ENCODE data around the gene HBE1. TPM values are rescaled to one million over a fixed set of nuclear protein-coding genes. Genes with fewer than 3 reads are reported as not detected.
"Not testable (repeated sequence)": the region's sequence is repeated elsewhere in the genome, so short reads cannot be mapped to it uniquely, and the experiment has no call there.

Gene HBE1
- not detected for total RNA-seq

DNA sequence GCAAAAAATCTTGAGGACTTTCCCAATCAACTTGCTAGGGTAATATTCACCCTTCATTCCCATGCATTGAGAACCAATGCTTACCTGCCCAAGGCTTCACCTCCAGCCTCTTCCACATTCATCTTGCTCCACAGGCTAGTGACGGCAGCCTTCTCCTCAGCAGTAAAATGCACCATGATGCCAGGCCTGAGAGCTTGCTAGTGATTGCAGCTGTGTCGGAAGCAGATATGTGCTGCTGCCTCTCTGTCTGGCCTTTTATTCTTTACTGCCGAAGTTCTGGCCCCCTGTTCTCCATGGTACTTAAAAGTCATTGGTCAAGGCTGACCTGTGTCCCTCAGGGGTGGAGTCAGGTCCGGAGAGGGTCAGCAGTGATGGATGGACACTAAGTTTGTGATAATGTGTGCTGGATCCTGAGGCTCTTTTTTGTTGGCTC is at the start of gene HBE1:
Gene HBE1 (minus strand): TSS at position 231 of the 433 bp plus-strand sequence. CDS start 55 bp downstream, at position 176.
- Mint-ChIP-seq H3K27me3 (peaks cover 5% of the 10 kb centered on the region), H3K4me1 (no peaks in the 10 kb centered on the region), H3K27ac (no peak within 1 kb of the TSS), H3K4me3 (no peak within 1 kb of the TSS), H3K9me3 (ENCODE audit: low read depth) (no peaks in the 10 kb centered on the region), H3K36me3 (ENCODE audit: low read depth) (no peaks in the 10 kb centered on the region)
- intact Hi-C loops (cut with DNase I, micrococcal nuclease) = no loop called here
- ATAC-seq (no peak), DNase-seq (no peak)
- ChIA-PET CTCF (no interaction called here), POLR2A (no interaction called here)

DNA sequence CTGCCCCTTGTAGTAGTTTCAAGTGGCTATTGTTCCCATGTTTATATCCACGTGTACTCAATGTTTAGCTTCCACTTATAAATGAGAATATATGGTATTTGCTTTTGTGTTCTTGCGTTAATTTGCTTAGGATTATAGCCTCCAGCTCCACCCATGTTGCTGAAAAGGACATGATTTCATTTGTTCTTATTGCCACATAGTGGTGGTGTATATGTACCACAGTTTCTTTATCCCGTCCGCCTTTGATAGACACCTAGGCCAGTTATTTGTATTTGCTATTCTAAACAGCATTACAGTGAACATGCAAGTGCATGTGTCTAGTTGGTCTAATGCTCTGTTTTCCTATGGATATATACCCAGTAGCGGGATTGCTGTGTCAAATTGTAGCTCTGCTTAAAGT is 47.5 kb upstream of the HBE1 start:
- peaks cover 1% of the 10 kb centered on the region for H3K9me3 Mint-ChIP-seq (ENCODE audit: low read depth)
- H3K27ac Mint-ChIP-seq = no peak overlapping the region
- ChIA-PET CTCF (no interaction called here), POLR2A (interaction anchor here (0.6 kb wide), 1 partner anchor 119 kb away, joined by 5 read pairs; no protein-coding TSS in a partner anchor)
- ATAC-seq (no peak), DNase-seq (no peak)
- no peaks in the 10 kb centered on the region for H3K4me1 Mint-ChIP-seq
- H3K27me3 Mint-ChIP-seq = peaks cover 2% of the 10 kb centered on the region
- intact Hi-C loops (cut with DNase I, micrococcal nuclease) = no loop called here
- no peak overlapping the region for H3K4me3 Mint-ChIP-seq
- no peaks in the 10 kb centered on the region for H3K36me3 Mint-ChIP-seq (ENCODE audit: low read depth)

DNA sequence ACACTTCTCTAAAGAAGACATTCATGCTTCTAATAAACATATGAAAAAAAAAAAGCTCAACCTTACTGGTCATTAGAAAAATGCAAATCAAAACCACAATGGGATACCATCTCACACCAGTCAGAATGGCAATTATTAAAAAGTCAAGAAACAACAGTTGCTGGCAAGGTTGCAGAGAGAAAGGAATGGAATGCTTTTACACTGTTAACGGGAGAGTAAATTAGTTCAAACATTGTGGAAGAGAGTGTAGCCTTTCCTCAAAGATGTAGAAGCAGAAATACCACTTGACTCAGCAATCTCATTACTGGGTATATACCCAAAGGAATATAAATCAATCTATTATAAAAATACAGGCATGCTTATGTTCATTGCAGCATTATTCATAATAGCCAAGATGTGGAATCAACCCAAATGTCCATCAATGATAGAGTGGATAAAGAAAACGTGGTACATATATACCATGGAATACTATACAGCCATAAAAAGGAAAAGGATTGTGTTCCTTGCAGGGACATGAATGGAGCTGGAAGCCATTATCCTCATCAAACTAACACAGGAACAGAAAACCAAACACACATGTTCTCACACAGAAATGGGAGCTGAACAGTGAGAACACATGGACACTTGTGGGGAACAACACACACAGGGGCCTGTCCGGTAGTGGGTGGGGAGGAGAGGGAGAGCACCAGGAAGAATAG is 43.7 kb upstream of the HBE1 start:
- intact Hi-C loops (cut with DNase I, micrococcal nuclease); DNase-seq; H3K9me3 Mint-ChIP-seq (ENCODE audit: low read depth); CTCF ChIA-PET; H3K27ac Mint-ChIP-seq; ATAC-seq; POLR2A ChIA-PET; H3K36me3 Mint-ChIP-seq (ENCODE audit: low read depth); H3K4me1 Mint-ChIP-seq; H3K27me3 Mint-ChIP-seq; H3K4me3 Mint-ChIP-seq: not testable (repeated sequence)

DNA sequence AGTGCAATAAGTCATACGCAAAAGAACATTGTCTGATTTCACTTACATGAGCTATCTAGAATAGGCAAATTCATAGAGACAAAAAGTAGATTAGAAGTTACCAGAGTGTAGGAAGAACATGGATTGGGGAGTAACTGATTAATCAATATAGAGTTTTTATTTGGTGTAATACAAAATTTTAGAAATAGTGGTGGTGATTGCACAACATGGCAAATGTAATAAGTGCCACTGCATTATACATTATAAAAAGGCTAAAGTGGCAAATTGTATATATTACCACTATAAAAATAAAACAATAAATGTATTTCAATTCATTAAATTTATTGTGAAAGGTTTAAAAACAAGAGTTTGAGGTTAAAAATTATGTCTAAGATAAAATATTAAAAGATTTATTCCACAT is 40.7 kb upstream of the HBE1 start:
- H3K9me3 Mint-ChIP-seq (ENCODE audit: low read depth) = no peaks in the 10 kb centered on the region
- intact Hi-C loops (cut with DNase I, micrococcal nuclease) = no loop called here
- peaks cover 5% of the 10 kb centered on the region for H3K27me3 Mint-ChIP-seq

DNA sequence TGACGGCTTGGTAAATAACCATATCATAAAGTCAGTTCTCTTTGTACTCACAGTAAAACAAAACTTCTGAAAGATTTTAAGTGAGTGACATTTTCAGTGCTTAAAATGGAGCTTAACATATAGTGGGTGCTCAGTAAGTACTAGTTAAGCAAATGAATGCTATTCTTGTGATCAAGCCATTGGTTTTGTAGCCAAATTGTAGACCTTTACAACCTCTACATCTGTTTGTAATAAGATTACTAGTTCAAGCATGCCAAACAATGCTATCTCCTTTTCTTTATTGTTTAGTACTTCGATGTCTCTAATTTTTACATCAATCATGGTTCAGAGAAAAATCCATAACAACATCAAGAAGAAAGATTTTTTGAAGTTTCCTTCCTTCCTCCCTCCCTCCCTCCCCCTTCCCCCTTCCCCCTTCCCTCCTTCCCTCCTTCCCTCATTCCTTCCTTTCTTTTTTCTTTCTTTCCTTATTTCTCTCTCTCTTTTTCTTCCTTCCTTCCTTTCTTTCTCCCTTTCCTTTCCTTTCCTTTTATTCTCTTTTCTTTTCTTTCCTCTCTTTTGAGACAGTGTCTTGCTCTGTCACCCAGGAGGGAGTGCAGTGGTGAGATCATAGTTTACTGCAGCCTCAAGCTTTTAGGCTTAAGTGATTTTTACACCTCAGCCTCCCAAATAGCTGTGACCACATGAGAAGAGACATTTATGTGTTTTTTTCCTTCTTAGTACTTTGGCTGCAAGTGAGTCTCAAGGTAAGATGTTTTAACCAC is 37.7 kb upstream of the HBE1 start:
- DNase-seq (no peak), ATAC-seq (no peak)
- CTCF ChIA-PET = no interaction called here
- Mint-ChIP-seq H3K36me3 (ENCODE audit: low read depth) (no peaks in the 10 kb centered on the region), H3K9me3 (ENCODE audit: low read depth) (no peaks in the 10 kb centered on the region), H3K27ac (no peak overlapping the region), H3K4me3 (no peak overlapping the region), H3K4me1 (no peaks in the 10 kb centered on the region), H3K27me3 (peaks cover 7% of the 10 kb centered on the region)
- intact Hi-C loops (cut with DNase I, micrococcal nuclease) = no loop called here
- POLR2A ChIA-PET = no interaction called here

More for the DNA sequence above, 40.7 kb upstream of the HBE1 start:
- Mint-ChIP-seq H3K36me3 (ENCODE audit: low read depth) (no peaks in the 10 kb centered on the region), H3K4me1 (no peaks in the 10 kb centered on the region), H3K27ac (no peak overlapping the region), H3K4me3 (no peak overlapping the region)
- ChIA-PET CTCF (no interaction called here), POLR2A (no interaction called here)
- DNase-seq (no peak), ATAC-seq (no peak)

DNA sequence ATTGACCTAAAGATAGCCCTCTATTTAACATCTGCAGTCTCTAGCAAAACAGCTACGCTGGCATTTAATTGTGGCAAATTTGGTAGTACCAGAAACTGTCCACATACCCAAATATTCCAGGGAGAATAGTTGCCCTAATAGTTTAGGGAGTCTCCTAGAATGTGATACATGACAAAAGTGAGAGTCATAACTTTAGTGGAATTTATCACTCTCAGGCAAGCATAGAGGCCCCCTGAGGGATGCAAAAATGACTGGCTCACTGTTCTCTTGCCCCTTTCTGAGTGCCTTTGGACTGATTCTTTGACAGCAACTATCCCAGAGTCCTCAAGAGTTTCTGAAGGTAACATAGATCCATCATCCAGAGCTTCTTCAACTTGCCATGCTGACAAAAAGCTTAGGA is 34.3 kb upstream of the HBE1 start:
- CTCF ChIA-PET = interaction anchor here (0.6 kb wide), 2 partner anchors 15 to 36 kb away, joined by 3 read pairs; no protein-coding TSS in a partner anchor
- DNase-seq (no peak), ATAC-seq (no peak)
- Mint-ChIP-seq H3K4me3 (no peak overlapping the region), H3K27ac (no peak overlapping the region), H3K9me3 (ENCODE audit: low read depth) (no peaks in the 10 kb centered on the region), H3K27me3 (peaks cover 8% of the 10 kb centered on the region), H3K36me3 (ENCODE audit: low read depth) (no peaks in the 10 kb centered on the region), H3K4me1 (no peaks in the 10 kb centered on the region)
- intact Hi-C loops (cut with DNase I, micrococcal nuclease) = no loop called here
- POLR2A ChIA-PET = no interaction called here

DNA sequence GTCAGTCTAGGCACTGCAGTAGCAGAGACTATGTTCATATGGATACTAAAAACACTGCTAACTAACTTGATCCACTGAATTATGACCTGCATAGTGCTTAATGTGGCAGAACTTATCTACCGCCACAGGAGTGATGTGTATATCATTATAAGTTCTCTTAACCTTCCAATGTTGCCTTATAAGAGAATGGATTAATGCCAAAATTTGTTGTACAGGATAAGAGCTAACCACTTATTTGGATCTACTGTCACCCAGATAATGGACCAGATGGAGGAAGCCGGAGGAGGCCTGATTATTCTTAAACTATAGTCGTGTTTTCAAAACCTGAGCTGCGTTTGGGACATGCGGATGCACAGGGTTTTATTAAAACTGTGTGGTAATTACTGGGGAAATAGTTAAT is 33.9 kb upstream of the HBE1 start:
- no peaks in the 10 kb centered on the region for H3K4me1 Mint-ChIP-seq
- H3K9me3 Mint-ChIP-seq (ENCODE audit: low read depth) = no peaks in the 10 kb centered on the region
- no peak for ATAC-seq

DNA sequence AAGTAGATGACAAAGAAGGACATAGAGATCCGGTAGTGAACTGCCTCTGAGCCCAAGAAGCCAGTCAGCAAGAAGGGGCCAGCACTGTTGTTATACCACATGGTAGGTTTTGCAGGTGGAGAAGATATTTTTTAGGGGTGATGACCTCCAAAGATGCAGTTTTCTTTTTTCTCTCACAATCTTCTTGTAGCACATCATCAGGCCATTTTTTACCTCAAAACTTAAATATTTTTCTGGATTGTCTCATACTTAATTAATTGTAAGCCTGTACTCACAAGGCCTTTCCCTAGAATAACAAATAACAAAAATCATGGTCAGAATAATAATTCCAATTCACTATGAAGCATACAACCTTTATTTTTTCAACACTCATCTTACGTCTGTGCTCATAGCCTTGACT is 32.1 kb upstream of the HBE1 start, which contains the start of gene OR51B4:
Gene OR51B4 (minus strand): TSS at position 101 of the 400 bp plus-strand sequence. CDS start 0 bp downstream, at position 101.
- no peaks in the 10 kb centered on the region for H3K9me3 Mint-ChIP-seq (ENCODE audit: low read depth)
- CTCF ChIA-PET = no interaction called here
- ATAC-seq = no peak

More for the DNA sequence above, 33.9 kb upstream of the HBE1 start:
- POLR2A ChIA-PET = no interaction called here
- Mint-ChIP-seq H3K36me3 (ENCODE audit: low read depth) (no peaks in the 10 kb centered on the region), H3K27me3 (peaks cover 8% of the 10 kb centered on the region), H3K27ac (no peak overlapping the region), H3K4me3 (no peak overlapping the region)
- intact Hi-C loops (cut with DNase I, micrococcal nuclease) = no loop called here
- CTCF ChIA-PET = interaction anchor here (0.6 kb wide), 1 partner anchor 35 kb away, joined by 3 read pairs; no protein-coding TSS in a partner anchor
- DNase-seq = no peak

DNA sequence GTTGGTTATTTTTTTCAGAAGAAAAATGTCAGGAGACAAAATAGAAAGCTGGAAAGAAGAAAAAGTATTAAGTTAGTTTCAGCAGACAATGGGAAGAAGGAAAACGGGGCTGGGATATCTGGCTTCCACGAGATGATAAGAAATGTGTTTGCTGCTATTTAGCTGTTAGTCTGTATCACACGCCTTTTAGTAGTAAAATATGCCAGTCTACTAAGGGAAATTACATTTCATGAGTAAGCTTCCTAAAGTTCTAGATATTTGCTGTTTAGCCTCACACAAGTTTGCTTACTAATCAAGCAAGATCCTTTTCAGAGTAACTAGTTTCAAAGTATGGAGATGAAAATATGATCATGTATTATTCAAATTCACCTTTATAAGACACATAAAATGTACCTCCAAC is 30.5 kb upstream of the HBE1 start:
- intact Hi-C loops (cut with DNase I, micrococcal nuclease) = no loop called here
- CTCF ChIA-PET = interaction anchor here (1.5 kb wide), 1 partner anchor 10 kb away, joined by 4 read pairs; no protein-coding TSS in a partner anchor

More for the DNA sequence above, 32.1 kb upstream of the HBE1 start, which contains the start of gene OR51B4:
- peaks cover 12% of the 10 kb centered on the region for H3K27me3 Mint-ChIP-seq
- DNase-seq = no peak
- no peak within 1 kb of the TSS for H3K27ac Mint-ChIP-seq
- intact Hi-C loops (cut with DNase I, micrococcal nuclease) = no loop called here
- H3K4me3 Mint-ChIP-seq = no peak within 1 kb of the TSS
- no peaks in the 10 kb centered on the region for H3K4me1 Mint-ChIP-seq
- H3K36me3 Mint-ChIP-seq (ENCODE audit: low read depth) = no peaks in the 10 kb centered on the region
- POLR2A ChIA-PET = no interaction called here

DNA sequence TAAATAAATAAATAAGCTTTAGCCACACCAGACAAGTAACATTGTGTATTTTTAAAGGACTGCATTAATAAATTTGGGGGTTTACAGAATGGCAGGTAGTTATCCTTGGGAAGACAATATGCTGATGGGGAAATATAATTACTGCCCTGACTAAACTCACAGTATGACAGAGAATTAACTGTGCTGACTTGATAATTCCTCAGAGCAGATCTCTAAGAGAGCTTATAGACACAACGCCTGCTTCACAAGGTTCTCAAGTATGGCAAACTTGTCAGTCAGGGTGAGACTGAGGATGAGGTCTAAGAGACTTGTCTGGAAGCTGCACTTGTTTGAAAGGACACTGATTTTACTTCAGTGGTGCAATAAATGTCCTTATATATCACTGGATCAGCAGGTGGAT is 28.7 kb upstream of the HBE1 start:
- intact Hi-C loops (cut with DNase I, micrococcal nuclease) = no loop called here

More for the DNA sequence above, 30.5 kb upstream of the HBE1 start:
- ATAC-seq = no peak
- H3K27me3 Mint-ChIP-seq = peaks cover 10% of the 10 kb centered on the region
- H3K27ac Mint-ChIP-seq = no peak overlapping the region
- POLR2A ChIA-PET = no interaction called here
- no peaks in the 10 kb centered on the region for H3K4me1 Mint-ChIP-seq
- no peaks in the 10 kb centered on the region for H3K9me3 Mint-ChIP-seq (ENCODE audit: low read depth)
- no peak overlapping the region for H3K4me3 Mint-ChIP-seq
- no peaks in the 10 kb centered on the region for H3K36me3 Mint-ChIP-seq (ENCODE audit: low read depth)
- no peak for DNase-seq

DNA sequence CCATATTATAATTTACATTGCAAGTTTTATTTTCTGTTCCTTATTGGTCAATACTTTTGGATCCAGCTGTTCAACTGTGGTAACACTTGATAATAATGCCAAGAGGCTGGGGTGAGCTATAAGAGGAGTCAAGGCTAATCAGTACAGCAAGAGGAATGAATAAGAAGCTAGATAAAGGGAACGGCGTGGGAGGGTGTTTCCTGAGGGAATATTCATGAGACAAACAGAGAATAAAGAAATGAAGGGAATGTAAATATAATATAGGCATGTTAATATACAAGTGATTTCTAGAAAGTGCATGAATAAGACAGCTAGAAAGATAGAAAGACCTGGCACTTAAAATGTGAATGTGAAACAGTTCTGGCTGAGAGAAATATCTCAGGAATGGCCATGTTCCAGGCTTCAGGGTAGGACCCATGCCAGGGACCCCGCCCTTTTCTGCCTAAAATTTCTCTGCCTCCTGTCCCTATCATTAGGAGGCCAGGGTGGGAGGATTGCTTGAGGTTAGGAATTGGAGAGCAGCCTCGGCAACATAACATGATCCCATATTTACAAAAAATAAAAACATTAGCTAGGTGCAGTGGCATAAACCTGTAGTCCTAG is 28.1 kb upstream of the HBE1 start:
- H3K4me3 Mint-ChIP-seq = no peak overlapping the region
- intact Hi-C loops (cut with DNase I, micrococcal nuclease) = no loop called here
- no peak for DNase-seq
- H3K4me1 Mint-ChIP-seq = no peaks in the 10 kb centered on the region
- no peak for ATAC-seq
- no peaks in the 10 kb centered on the region for H3K36me3 Mint-ChIP-seq (ENCODE audit: low read depth)
- H3K27me3 Mint-ChIP-seq = peaks cover 9% of the 10 kb centered on the region
- no peaks in the 10 kb centered on the region for H3K9me3 Mint-ChIP-seq (ENCODE audit: low read depth)
- POLR2A ChIA-PET = no interaction called here
- H3K27ac Mint-ChIP-seq = no peak overlapping the region
- CTCF ChIA-PET = no interaction called here

More for the DNA sequence above, 28.7 kb upstream of the HBE1 start:
- H3K27me3 Mint-ChIP-seq = peaks cover 10% of the 10 kb centered on the region
- H3K27ac Mint-ChIP-seq = no peak overlapping the region
- no peak for DNase-seq
- H3K4me1 Mint-ChIP-seq = no peaks in the 10 kb centered on the region
- no peaks in the 10 kb centered on the region for H3K9me3 Mint-ChIP-seq (ENCODE audit: low read depth)
- no peak for ATAC-seq
- H3K4me3 Mint-ChIP-seq = no peak overlapping the region
- CTCF ChIA-PET = no interaction called here
- no peaks in the 10 kb centered on the region for H3K36me3 Mint-ChIP-seq (ENCODE audit: low read depth)
- POLR2A ChIA-PET = no interaction called here

All from activated CD4-positive, alpha-beta T cell treated with anti-CD3 and anti-CD28 coated beads for 36 hours (primary cell).